GM18870 (cell line): ENCODE results near the gene HMGXB3.
A peak's percentile ranks its signal among the peaks of the same experiment; 100 is the strongest.

Experiments
- ATAC-seq: cut with Tn5 transposase; IDR thresholded peaks from one replicate; pipeline ENCODE4 v1.9.1; 2021; ENCODE audit warnings: moderate library complexity; ENCODE audit not compliant: unreplicated experiment

HMGXB3 gene, protein sequence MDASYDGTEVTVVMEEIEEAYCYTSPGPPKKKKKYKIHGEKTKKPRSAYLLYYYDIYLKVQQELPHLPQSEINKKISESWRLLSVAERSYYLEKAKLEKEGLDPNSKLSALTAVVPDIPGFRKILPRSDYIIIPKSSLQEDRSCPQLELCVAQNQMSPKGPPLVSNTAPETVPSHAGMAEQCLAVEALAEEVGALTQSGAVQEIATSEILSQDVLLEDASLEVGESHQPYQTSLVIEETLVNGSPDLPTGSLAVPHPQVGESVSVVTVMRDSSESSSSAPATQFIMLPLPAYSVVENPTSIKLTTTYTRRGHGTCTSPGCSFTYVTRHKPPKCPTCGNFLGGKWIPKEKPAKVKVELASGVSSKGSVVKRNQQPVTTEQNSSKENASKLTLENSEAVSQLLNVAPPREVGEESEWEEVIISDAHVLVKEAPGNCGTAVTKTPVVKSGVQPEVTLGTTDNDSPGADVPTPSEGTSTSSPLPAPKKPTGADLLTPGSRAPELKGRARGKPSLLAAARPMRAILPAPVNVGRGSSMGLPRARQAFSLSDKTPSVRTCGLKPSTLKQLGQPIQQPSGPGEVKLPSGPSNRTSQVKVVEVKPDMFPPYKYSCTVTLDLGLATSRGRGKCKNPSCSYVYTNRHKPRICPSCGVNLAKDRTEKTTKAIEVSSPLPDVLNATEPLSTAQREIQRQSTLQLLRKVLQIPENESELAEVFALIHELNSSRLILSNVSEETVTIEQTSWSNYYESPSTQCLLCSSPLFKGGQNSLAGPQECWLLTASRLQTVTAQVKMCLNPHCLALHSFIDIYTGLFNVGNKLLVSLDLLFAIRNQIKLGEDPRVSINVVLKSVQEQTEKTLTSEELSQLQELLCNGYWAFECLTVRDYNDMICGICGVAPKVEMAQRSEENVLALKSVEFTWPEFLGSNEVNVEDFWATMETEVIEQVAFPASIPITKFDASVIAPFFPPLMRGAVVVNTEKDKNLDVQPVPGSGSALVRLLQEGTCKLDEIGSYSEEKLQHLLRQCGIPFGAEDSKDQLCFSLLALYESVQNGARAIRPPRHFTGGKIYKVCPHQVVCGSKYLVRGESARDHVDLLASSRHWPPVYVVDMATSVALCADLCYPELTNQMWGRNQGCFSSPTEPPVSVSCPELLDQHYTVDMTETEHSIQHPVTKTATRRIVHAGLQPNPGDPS (N-terminal part only)

DNA sequence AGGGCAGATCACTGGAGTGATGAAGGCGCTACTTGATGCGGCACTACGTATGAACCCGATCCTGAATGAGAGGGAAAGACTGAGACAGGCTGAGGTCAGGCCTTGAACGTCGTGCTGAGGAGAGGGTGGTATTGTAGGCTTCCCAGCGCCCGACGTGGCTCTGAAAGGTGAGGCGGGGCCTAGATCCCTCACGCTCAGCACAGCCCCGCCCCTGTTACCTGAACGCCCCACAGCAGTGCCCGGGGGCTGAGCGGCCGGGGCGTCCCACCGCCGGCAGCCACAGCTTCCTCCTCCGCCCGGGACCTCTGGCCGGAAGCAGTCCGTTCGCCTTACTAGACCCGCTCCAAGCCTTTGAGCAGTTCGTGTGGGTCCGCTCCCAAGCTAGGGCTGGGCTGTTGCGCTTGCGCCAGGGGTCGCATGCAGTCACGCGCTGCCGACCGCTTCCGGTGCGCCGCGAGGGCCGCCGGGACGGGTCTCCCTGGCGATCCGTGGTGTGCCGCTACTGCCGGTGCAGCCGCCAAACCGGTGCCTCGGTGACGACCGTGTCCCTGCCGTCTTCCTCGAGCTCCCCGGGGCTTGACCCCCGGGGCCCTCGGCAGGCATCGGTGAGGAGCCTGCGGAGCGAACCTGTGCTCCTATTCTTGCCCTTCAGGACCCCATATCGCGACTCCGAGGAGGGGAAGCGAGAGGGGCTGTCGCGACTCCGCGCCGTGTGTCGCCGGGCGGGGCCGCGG lies at the start of gene HMGXB3, which contains the start of gene TIGD6:
TSS of gene HMGXB3 (plus strand) at position 484 of the 734 bp plus-strand sequence. CDS start 4,114 bp downstream, outside the sequence.
TSS of gene TIGD6 (minus strand) at position 399 of the 734 bp plus-strand sequence. CDS start 4,306 bp downstream, outside the sequence.
- peak; percentile 74 for ATAC-seq

DNA sequence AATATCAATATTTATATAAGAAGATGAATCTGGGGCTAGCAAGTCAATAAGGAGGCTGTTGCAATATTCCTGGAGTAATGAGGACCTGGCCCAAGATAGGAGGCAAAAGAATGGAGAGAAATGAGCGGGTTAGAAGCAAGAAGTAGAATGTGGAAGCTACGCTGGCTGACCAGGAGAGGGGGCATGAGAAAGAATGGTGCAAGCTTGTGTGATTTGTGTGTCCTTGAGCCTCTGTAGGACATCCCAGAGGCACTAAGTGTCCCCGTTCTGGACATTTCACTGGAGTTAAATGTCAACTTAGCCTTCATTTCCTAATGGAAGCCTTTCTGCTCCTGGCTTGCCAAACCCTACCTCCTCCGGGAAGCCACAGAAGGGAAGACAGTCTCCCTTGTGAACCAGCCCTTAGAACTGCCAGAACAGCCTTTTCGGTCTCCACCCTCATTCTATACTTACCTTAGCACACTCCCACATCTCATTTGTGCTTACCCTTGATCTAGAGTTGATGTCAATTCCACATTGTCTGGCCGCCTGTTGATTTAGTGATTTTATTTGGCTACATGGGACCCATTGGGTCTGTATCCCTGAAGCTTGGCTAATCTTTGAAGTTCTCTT lies 49.3 kb upstream of the HMGXB3 start:
- no peak for ATAC-seq

DNA sequence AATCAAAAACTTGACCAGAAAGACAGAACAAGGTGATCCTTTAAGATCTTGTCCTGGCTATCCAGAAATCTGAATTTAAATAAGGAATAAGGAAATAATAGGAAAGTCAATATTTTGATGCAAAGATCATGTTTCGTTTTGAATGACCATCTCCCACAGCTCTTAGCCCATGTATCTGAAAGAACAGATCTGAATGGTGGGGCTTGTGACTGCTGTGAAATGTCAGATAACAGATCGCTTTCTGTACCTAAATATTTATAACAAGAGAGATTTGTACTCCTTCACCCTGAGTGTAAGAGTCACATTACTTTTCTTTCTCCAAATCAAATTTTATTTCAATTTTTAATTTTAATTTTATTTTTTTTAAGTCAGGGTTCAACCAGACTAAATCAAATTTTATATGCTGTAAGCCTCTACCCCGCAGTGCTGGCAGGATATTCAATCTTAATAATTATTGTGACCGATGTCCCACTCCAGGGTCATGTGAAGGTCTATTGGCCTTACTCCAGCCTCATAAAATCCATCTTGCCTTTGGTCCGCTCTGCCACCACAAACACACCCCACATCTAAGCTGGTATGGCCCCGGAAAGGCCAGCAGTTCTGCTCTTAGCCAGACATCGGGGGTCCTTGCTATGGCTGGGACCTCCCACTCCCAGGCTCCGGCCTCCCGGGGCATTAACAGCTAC lies 47.0 kb upstream of the HMGXB3 start:
- ATAC-seq: no peak

DNA sequence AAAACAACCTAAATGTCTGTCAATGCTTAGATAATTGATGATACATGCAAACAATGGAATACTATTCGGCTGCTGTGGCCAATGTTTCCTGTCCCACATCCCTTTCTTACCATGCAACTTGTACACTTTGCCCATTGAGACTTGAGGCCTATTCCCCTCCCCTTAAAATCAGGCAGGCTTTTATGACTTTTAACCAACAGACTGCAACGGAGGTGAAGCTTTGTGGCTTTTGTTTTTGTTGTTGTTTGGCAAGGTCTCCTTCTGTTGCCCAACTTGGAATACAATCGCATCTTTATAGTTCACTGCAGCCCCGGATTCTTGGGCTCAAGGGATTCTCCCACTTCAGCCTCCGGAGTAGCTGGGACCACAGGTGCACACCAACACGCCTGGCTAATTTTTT lies 45.7 kb upstream of the HMGXB3 start:
- ATAC-seq: no peak

DNA sequence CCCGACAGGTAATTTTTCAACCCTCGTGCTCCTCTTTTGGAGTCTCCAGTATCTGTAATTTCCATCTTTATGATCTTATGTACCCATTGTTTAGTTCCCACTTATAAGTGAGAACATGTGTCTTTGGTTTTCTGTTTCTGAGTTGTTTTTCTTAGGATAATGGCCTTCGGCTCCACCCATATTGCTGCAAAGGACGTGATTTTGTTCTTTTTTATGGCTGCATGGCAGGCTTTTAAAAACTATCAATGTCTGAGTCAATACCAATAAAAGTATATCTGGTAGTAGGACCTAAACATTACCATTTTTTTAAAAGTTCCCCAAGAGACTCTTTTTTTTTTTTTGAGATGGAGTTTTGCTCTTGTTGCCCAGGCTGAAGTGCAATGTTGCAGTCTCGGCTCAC lies 43.9 kb upstream of the HMGXB3 start:
- no peak for ATAC-seq

DNA sequence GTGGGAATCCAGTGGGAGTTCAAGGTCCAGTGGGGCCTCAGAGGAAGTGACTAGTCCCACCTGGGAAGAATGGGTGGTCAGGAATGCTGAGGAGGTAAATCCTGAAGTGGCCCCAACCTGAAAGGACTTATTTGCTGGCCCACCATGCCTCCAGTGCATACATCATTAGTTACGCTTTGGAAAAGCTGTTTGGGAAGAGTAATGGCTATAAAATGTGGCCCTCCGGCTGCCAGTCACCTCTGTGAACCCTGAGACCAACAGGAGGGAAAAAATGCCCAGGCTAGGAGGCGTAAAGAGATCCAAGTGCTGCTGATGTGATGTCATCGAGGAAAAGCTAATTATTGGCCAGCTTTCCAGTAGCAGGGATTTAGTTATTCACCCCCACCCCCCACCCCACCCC lies 42.7 kb upstream of the HMGXB3 start:
- no peak for ATAC-seq

DNA sequence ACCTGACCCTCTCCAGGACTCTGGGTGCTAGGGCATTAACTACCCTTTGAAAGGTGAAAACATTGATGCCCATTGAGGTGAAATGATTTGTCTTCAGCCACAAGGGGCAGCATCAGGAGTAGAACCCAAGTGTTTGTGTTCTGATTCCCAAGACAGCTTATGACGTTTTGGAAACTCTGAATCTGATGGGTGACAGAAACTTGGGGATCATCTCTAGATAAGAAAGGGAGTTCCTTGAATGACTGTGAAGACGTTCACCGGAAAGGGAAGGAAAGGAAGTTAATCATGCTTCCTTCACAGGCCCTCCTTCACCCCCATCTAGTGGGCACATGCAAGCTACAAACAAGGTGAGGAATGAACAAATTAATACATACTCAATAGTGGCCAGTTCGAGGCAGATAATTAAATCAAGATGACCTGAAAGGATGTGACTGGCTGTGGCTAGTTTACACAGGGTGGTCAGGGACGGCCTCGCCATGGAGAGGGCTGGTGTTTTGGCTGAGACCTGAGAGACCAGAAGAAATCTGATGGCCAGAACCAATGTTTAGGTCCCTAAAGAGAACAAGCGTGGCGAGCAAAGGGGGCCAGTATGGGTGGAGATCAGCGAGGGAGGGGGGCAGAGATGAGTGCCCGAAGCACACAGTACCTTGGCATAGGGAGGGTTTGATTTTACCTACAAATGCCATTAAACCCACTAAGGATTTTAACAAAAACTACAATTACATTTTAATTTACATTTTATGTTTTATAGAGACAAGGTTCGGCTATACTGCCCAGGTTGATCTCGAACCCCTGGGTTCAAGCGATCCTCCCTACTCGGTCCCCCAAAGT lies 40.9 kb upstream of the HMGXB3 start:
- ATAC-seq: no peak

DNA sequence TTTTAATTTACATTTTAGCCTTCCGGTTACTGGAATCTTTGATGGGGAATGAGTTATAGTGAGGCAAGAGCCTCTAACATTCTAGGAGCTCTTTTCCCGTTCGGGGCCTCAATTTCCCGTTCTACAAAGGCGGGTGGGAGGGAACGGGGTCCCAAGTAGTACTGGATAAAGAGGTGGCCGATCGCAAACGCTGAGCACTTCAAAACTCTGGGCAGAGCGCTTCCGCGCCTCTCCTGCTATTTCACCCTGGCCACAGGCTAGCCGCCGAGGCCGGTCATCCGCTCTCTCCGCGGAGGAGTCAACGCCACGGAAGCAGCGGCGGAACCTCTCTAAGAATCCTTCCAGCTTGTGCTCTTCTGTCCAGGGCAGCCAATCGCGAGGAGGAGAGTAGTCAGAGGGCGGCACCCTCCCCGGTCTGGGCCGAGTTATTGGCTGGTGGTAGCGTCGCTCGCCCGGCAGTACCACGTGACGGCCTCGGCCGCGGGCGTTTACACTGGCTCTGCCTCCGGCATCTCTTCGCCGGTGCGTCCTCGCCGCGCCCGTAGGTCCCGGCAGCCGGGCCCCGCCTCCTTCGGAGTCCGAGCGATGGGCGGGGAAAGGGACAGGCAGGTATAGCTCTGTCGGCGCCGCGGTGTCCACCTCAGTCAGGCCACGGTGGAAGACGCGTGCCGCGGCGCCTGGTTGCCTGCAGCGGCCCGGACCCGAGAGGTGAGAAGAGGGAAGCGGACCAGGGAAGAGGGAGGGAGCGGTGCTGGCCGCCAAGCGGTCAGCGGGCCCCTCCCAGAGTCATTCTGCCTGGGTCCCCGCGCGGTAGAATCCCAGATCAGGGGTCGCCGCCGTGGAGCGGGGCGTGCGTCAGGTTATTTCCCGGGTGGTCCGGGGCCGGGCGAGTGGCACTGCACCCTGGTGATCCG lies 40.0 kb upstream of the HMGXB3 start, which contains the start of gene SLC26A2:
TSS of gene SLC26A2 (plus strand) at position 487 of the 914 bp plus-strand sequence. CDS start 16,895 bp downstream, outside the sequence.
- peak; percentile 97 for ATAC-seq

DNA sequence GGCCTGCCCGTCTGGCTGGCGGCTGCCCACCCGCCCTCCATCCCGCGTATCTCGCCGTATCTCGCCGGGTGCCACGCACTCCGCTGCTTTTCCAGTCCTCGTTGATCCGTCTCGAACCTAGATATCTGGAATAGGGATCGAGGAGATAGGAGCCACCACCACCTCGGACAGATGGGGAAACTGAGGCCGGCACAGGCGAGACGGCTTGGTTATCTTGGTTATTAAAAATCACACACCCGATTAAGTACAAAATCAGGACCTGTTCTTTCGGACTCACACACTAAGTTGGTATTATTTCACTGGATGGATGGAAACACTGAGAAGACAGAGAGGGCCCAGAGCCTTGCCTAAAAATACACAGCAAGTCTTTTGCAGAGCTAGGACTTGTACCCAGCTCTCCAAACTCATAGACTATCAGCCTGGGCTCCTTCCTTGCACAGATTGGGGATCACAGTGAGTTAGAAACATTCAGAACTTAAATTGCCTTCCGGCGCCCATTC lies 39.3 kb upstream of the HMGXB3 start:
- ATAC-seq: peak; percentile 1

DNA sequence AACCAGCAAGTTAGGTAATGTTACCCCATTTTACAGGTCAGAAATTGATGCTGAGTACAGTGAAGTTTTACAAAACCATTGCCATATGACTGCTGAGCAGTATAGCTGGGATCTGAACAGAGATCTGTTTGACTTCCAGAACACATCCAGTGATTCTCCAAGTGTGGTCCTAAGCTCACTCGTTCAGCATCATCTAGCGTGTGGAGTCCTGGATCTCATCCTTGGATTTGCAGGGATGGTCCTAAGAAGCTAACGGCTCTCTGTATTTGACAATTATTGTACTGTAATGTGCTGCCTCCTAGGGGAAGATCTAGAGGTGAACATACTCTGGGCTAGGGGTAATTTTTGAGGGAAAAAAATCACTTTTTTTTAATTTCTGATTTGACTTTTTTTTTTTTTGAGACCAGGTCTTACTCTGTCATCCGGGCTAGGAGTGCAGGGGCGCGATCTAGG lies 38.6 kb upstream of the HMGXB3 start:
- ATAC-seq: no peak

DNA sequence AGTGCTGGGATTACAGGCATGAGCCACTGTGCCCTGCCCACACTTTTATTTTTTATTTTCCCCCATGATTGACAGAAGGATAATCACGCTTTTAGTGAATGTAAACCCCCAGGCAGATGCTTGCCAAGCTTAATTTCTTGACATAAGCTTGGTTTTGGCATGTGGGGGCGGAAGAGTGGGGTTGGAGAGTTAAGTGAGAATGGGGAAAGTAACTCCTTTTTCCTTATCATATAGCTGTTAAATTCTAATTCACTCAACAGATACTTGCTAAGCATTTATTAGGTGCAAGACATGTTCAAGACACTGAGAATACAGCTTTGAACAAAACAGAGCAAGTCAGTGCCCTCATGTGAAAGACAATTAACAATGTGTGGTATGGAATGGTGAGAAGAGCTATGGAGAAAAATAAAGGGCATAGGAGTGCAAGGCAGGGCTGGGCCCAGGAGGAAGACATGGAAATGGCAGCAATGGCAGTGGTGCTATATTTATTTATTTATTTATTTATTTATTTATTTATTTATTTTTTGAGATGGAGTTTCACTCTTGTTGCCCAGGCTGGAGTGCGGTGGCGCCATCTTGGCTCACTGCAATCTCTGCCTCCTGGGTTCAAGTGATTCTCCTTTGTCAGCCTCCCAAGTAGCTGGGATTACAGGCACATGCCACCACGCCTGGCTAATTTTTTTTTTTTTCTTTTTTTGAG lies 37.8 kb upstream of the HMGXB3 start:
- no peak for ATAC-seq

DNA sequence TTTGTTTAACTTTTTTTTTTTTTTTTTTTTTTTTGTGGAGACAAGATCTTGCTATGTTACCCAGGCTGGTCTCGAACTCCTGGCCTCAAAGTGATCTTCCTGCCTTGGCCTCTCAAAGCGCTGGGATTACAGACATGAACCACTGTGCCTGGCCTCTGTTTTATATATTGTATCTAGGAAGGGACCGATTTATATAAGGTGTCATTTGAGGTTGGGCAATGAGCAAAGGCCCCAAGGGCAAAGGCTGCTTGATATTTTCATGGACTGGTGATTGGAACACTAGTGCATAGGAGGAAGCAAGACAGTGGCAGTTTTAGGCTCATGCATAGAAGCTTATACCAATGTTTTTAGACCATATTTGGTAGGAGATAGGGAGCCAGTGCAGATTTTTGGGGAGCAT lies 36.8 kb upstream of the HMGXB3 start:
- ATAC-seq: no peak

DNA sequence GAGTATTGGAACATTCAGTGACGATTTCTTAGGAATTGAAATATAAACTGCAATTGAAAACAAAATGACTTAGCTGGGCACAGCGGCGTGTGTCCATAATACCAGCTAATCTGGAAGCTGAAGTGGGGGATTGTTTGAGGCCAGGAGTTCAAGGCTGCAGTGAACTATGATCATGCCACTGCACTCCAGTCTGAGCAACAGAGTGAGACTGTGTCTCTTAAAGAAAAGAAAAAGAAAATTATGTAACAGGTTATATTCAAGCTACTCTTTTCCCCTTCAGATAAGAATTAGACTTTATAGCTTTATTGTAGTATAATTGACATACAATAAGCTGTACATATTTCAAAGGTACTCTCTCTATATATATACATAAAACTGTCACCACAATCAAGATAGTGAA lies 33.6 kb upstream of the HMGXB3 start:
- no peak for ATAC-seq

DNA sequence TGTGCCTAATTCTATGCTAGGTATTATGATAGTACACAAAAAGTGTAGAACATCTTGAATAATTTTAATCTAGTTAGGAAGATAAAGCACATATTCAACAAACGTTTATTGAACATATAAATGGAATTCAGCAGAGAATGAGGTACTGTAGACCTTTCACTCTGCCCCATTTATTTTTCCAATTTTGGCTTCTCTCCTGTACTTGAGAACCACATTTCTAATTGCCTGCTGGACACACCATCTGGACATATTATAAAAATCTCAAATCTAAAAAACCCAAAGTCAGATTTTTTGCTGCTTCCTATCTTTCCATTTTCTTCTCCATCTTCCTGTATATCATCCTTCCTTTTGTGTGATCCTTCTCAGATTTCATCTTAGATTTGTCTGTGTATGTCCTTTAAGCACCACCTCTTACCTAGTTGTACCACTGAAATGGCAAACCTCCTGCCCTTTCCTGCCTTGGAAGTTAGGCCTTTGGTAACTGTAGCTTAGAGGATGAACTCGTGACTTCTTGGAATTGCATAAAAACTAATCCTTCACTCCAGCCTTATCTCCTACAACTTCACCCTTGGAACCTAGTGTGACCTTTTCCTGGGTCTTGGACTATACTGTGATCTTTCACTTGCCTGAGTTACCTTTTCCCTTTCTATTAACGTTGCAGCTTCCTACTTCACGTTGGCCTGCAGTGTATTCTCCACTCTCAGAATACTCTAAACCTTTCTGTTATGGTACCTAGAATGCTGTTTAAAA lies 31.2 kb upstream of the HMGXB3 start:
- no peak for ATAC-seq

DNA sequence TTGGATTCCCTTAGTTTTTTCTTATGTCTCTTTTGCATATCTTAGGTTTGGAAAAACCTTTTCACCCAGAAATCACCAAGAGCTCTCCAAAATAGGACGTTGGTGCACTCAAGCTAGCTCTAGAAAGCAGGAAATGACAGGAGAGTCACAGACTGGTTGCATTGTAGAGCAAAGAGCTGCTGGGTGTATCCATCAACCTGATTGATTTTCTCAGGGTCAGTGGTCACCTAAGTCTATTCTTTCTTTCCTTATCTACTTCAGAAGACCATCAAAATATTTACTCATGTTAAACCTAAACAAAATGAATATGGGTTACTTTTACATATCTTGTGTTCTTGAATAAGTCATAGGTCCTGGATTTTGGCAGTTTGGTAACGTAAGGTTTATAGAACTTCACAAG lies 25.1 kb upstream of the HMGXB3 start:
- no peak for ATAC-seq

DNA sequence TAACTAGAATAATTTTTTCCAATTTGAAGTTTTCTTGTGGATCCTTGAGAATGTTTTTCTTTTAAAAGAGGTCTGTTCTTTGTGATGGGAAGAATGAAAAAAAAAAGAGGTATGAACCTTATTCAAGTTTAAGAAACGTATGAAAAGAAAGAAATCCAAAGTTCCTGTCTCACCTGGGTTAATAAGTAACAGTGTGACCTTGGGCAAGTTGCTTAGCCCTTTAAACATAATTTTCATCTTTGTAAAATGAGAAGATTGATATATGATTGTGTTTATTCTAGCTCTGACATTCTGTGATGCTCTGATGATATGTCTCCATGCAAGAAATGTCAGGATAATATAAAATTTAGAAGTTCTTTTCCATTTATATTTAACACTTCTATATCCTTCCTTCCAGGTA lies 20.6 kb upstream of the HMGXB3 start:
- ATAC-seq: no peak
